Right lobe of liver (tissue), 6 donors: ENCODE data around the gene ANKRD29. TPM values are rescaled to one million over a fixed set of nuclear protein-coding genes. Genes with fewer than 3 reads are reported as not detected.

Source experiments
- ATAC-seq, 4 donors: fragments of 200-7000 bp; cut with Tn5 transposase; one replicate each; pipeline ENCODE4 v1.9.1; 2020; ENCODE audit warnings: mild to moderate bottlenecking in 4 of 4, moderate library complexity in 4 of 4
- DNase-seq, 3 donors: peaks; one replicate each; pipeline ENCODE4 v3.0.0-alpha.2; 2020
- H3K27ac ChIP-seq, 3 donors: fragments of 200-600 bp; one replicate each; pipeline ENCODE4 v1.8.0; 2022
- H3K27me3 ChIP-seq, 2 donors: fragments of 200-600 bp; one replicate each; pipeline ENCODE4 v1.8.0; 2022
- H3K36me3 ChIP-seq, 4 donors: fragments of 200-600 bp; sonication (generic) in 1 of 4; one replicate each; pipeline versions ENCODE4 v1.5.1 to v1.8.0; 2017 to 2022; ENCODE audit warnings: control low read depth in 1 of 4
- H3K4me1 ChIP-seq, 4 donors: fragments of 200-600 bp; sonication (generic) in 1 of 4; one replicate each; pipeline versions ENCODE4 v1.5.1 to v1.8.0; 2017 to 2022; ENCODE audit warnings: control low read depth in 1 of 4
- H3K4me3 ChIP-seq, 3 donors: fragments of 200-600 bp; one replicate each; pipeline ENCODE4 v1.8.0; 2022
- H3K9me3 ChIP-seq, 4 donors: fragments of 200-600 bp; sonication (generic) in 1 of 4; one replicate each; pipeline versions ENCODE4 v1.5.1 to v1.8.0; 2017 to 2022; ENCODE audit warnings: control low read depth in 1 of 4
- POLR2A ChIP-seq: fragments of 450-650 bp; IDR thresholded peaks from one replicate; pipeline ENCODE4 v1.6.1; 2017; ENCODE audit warnings: antibody characterized with exemption, mild to moderate bottlenecking
- WGBS: methylation state at CpG from one replicate; pipeline ENCODE4 v1.1.6; 2018; ENCODE audit warnings: low coverage, low lambda C conversion rate; ENCODE audit not compliant: insufficient coverage; ENCODE audit errors: missing lambda C conversion rate; 5-methylcytosine and 5-hydroxymethylcytosine counted together
- intact Hi-C, 2 donors: fragments of 100-400 bp; cut with DNase I; formaldehyde crosslinking; loops; one replicate each; pipeline versions ENCODE4 v1.11.2 to v1.14.1; 2022
- total RNA-seq, 6 experiments: library from RNA; depleted of rRNA in 2 of 6; stranded (reverse); fragments of >200 nt in 2 of 6; fragmentation: NEBNext Ultra II Directional in 3 of 6; extraction: Animal tissue kit (Norgen Biotek cat#: 25700) in 3 of 6; gene quantifications; one replicate each; pipeline versions ENCODE4 v1.1.0 to v1.2.4, GENCODE V29; 2016 to 2023
- TF ChIP-seq, protein P1 (sequence below), 4 donors: fragments of 200-600 bp in 3 of 4; fragments of 450-650 bp in 1 of 4; IDR thresholded peaks; one replicate each; pipeline versions ENCODE4 v1.5.1 to v1.8.0; 2016 to 2022; ENCODE audit warnings: antibody characterized with exemption in 4 of 4, mild to moderate bottlenecking in 2 of 4
- donor health status: DM: no; HTN: yes; CAD: no.
- donor health status: DM: no; HTN: no; CAD: no.
- donor health status: DM: no; HTN: no; CAD: no.
- donor health status: DM: no; HTN: yes; CAD: no.
- donor health status: DM: no; HTN: yes; CAD: no.

ANKRD29 gene
- total RNA-seq, 6 experiments from 2014 or later = 0.39 to 4.8 (median 1.1) TPM

DNA sequence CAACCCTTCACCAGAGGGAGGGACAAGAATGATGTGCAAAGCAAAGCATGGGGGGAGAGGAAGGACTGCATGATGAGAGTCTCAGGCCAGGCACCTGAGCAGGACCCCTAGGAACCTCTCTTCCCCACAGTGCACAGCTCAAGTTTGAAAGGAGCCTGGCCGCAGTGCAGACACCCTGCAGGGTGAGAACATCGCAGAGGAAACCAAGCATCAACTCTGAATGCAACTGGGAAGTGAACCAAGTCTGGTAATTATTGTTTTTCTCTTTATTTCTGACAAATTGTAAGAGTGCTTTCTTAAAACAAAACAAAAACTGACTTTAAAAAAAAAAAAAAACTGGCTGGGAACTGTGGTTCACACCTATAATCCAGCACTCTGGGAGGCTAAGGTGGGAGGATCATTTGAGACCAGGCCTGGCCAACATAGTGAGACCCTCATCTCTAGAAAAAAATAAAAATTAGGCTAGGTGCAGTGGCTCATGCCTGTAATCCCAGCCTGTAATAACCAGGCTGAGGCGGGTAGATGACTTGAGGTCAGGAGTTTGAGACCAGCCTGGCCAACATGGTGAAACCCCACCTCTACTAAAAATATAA, 91.7 kb downstream of the ANKRD29 start:
- Histone ChIP-seq H3K9me3 (no peaks in the 10 kb centered on the region), H3K4me1 (peaks cover 0 to 34% (median 6%) of the 10 kb centered on the region in 4 donors), H3K36me3 (peaks cover 0 to 30% (median 6%) of the 10 kb centered on the region in 4 donors), H3K27me3 (no peaks in the 10 kb centered on the region), H3K27ac (no peak overlapping the region), H3K4me3 (no peak overlapping the region)
- no peak for DNase-seq
- intact Hi-C loops = loop anchor here in 1 of 2 donors (10.0 kb wide), 1 partner anchor 46 kb away; no protein-coding TSS in a partner anchor
- TF ChIP-seq POLR2A = no peak
- 78% methylated on average over 2 of the region's 3 CpGs for WGBS
- peak in 1 of 4 donors; percentile 48 for ATAC-seq

DNA sequence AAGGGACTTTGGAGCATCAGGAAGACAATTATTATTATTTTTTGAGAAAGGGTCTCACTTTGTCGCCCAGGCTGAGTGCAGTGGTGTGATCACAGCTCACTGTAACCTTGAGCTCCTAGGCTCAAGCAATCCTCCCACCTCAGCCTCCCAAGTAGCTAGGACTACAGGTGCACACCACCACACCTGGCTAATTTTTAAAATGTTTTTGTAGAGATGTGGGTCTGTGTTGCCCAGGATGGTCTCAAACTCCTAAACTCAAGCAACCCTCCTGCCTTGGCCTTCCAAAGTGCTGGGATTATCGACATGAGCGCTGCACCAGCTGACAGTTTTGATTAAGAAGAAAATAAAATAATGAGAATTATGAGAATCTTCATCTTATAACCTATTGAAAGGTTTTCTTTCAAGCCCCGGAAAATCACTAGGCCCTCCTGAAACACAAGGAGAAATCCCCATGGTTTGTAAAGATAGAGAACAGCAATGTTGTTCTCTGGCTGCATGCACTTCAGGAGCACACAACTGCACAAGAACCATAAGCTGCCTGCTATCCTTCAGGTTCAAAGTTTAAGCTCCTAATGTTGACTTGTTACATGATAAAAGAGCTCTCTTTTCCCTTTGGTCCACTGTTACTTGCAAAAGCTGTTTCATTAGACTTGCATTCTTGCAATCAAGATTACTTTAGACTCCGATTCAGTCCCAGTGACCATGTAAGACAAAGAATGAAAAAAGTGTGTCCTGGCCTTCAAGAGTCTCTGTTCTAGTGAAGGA, 93.2 kb downstream of the ANKRD29 start:
- ATAC-seq (peak; percentile 30 to 77 (median 71)), DNase-seq (no peak)
- 82% methylated on average over 5 of the region's 5 CpGs for WGBS
- Histone ChIP-seq H3K4me1 (peaks cover 0 to 34% (median 6%) of the 10 kb centered on the region in 4 donors), H3K9me3 (no peaks in the 10 kb centered on the region), H3K27me3 (no peaks in the 10 kb centered on the region), H3K27ac (peak overlapping the region in 1 of 3 donors; percentile 10), H3K36me3 (peaks cover 0 to 41% (median 6%) of the 10 kb centered on the region in 4 donors), H3K4me3 (no peak overlapping the region)
- intact Hi-C loops = loop anchor here in 1 of 2 donors (10.0 kb wide), 1 partner anchor 45 kb away; no protein-coding TSS in a partner anchor
- TF ChIP-seq, protein P1, sequence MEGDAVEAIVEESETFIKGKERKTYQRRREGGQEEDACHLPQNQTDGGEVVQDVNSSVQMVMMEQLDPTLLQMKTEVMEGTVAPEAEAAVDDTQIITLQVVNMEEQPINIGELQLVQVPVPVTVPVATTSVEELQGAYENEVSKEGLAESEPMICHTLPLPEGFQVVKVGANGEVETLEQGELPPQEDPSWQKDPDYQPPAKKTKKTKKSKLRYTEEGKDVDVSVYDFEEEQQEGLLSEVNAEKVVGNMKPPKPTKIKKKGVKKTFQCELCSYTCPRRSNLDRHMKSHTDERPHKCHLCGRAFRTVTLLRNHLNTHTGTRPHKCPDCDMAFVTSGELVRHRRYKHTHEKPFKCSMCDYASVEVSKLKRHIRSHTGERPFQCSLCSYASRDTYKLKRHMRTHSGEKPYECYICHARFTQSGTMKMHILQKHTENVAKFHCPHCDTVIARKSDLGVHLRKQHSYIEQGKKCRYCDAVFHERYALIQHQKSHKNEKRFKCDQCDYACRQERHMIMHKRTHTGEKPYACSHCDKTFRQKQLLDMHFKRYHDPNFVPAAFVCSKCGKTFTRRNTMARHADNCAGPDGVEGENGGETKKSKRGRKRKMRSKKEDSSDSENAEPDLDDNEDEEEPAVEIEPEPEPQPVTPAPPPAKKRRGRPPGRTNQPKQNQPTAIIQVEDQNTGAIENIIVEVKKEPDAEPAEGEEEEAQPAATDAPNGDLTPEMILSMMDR (IDR thresholded peaks at IDR 0.05) = no peak
- no peak for TF ChIP-seq POLR2A

DNA sequence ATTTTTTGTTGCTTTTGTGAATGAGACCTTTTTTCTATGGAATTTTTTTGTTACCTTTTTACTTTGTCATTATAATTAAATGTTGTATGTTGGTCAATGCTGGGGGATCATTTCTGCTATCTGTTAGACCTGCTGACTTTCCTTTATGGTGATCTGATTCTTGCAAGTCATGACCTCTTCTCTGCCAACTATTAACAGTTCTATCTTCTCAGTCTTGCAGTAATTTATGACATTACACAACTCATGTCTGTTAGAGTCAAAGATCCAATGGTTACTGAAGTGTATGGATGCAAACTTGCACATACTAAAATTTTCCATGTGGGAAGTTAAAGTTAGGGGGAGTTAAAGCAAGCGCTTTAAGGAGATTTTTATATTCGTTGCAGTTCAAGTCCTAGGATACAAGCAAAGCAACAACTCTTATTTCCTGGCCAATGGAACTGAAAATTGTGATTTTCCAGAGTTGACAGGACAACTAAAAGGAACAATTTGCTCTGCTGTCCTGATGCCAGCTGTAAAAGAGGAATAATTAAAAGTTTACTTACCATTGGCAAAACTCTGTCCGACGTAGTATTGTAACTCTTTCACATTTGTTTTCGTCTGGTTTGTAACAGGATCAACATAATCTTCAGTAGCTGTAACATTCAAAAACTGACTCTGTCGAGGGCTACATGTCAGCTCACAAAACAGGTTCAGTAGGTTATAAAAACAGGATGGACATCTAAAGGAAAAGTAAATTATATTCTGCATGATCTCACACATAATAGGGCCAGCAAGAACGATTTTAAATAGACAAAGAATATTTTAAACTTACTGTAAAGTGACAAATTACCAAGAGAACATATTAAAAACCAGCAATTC, 94.2 kb downstream of the ANKRD29 start:
- no peak overlapping the region for H3K4me3 ChIP-seq
- H3K9me3 ChIP-seq = no peaks in the 10 kb centered on the region
- peaks cover 0 to 45% (median 7%) of the 10 kb centered on the region in 4 donors for H3K36me3 ChIP-seq
- TF ChIP-seq, protein P1 (IDR thresholded peaks at IDR 0.05) = no peak
- no peak for TF ChIP-seq POLR2A
- intact Hi-C loops = no loop called here
- no peak for DNase-seq
- WGBS = 75% methylated on average over 7 of the region's 7 CpGs
- no peak overlapping the region for H3K27ac ChIP-seq
- no peaks in the 10 kb centered on the region for H3K27me3 ChIP-seq
- H3K4me1 ChIP-seq = peaks cover 0 to 31% (median 6%) of the 10 kb centered on the region in 4 donors
- ATAC-seq = no peak

DNA sequence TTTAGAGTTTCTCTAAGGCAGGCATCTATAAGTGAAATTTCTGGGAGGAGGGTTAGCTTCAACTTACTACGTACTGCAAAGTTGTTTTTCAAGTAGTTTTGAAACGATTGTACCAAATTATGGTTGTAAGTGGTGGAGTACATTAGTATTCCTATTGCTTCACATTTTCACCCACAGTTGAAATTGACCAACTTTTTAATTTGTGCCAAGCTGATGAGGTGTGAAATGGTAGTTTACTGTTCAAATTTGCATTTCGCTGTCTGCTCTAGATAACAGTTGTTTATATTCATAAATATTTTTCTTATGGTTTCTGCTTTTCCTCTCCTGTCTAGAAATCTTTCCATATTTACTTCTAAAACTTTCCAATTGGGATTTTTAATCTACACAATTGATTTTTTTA, 95.0 kb downstream of the ANKRD29 start:
- 83% methylated on average over 3 of the region's 3 CpGs for whole genome bisulfite sequencing
- Histone ChIP-seq H3K36me3 (peaks cover 0 to 45% (median 7%) of the 10 kb centered on the region in 4 donors), H3K4me3 (no peak overlapping the region), H3K27me3 (no peaks in the 10 kb centered on the region), H3K9me3 (no peaks in the 10 kb centered on the region), H3K27ac (no peak overlapping the region), H3K4me1 (peaks cover 0 to 24% (median 4%) of the 10 kb centered on the region in 4 donors)
- ATAC-seq (no peak), DNase-seq (no peak)
- no peak for TF ChIP-seq POLR2A
- TF ChIP-seq, protein P1 (IDR thresholded peaks at IDR 0.05) = no peak
- intact Hi-C loops = no loop called here
